ENCODE data around the gene WDR19.
A peak's percentile ranks its signal among the peaks of the same experiment; 100 is the strongest.
"Not testable (repeated sequence)": the region's sequence is repeated elsewhere in the genome, so short reads cannot be mapped to it uniquely, and the experiment has no call there.

Gene WDR19

DNA sequence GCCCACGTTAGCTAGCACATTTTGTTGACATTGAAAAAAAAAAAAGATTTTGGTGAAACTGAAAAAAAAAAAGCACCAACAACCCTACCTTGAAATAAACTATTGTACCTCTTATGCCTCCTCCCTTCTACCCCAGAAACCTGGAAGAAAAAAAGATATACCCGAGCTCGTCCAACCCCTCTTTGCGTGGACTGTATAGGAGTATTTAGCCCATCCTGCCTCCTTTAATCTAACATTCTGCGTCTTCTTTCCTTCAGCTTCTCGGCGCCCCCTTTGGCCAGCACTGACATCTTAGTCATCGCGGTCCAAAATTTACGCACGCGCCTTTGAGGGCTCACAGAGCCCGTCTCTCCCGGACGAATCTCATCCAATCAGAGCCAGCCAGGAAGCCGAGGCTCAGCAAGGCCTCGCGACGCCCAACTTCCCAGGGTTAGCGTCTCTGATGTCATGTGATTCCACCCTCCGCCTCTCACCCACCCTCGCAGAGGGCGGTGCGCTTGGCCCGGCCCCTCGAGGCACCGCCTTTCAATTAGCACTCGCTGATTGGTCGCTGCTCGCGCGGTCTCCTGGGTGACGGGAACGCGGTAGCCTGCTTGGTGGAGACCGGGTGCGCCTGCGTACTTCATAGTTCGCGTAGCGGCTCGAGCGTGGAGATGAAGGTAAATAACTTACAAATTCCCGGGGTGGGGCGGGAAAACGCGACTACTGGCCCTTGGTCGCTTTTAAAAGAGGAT, at the start of gene WDR19:
Gene WDR19, plus strand, starts transcription at position 625 of the 734 bp plus-strand sequence. Its CDS starts 29 bp downstream, at position 654.
- DNase-seq = peak; percentile 100

- DNase-seq = no peak
These were observed 48.7 kb upstream of the WDR19 start for GRCh38 chr4:39133623-39134022.

DNA sequence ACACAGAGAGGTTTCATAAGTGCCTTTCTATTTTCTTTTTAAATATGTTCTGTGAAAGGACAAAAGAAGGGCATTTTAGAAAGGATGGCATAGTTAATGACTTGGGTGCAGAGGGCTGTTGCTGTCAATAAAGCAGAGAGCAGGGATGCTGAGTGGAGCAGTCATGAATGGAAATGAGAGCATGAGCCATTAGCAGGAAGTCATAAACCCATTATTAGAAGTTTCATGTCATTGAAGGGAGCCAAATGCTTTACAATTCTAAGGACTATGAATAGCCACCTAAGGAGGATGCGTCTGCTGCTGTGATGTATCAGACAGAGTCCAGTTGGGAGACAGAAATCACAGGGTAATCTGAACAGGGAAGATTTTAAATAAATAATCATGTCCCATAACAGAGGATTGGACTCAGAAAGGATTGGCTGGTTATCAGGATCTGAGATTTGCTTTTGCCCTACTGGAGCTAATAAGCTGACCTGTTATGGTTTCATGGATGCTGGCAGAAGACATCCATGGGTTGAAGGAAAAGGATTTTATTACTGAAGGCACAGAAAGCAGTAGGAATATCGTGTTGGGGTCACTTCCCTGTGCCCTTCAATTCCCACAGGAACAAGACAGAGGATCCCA, 47.5 kb upstream of the WDR19 start:
- DNase-seq = no peak

- DNase-seq = not testable (repeated sequence)
These were observed 44.1 kb upstream of the WDR19 start for GRCh38 chr4:39138227-39138626.

DNA sequence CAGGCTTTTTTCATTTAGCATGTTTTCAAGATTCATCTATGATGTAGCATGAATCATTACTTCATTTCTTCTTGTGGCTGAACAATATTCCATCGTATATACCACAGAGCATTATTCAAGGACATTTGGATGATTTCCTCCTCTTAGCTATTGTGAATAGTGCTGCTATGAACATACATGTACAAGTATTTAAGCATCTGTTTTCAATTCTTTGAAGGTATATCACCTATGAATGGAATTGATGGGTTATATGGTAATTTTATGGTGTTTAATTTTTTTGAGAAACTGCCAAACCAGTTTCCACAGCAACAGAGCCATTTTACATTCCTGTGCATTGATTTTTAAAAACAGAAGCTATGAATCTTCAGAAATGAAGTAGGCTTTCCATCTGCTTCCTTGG, 36.1 kb upstream of the WDR19 start:
- DNase-seq = no peak

- no peak for DNase-seq
These were observed 28.3 kb upstream of the WDR19 start for GRCh38 chr4:39154009-39154408.

DNA sequence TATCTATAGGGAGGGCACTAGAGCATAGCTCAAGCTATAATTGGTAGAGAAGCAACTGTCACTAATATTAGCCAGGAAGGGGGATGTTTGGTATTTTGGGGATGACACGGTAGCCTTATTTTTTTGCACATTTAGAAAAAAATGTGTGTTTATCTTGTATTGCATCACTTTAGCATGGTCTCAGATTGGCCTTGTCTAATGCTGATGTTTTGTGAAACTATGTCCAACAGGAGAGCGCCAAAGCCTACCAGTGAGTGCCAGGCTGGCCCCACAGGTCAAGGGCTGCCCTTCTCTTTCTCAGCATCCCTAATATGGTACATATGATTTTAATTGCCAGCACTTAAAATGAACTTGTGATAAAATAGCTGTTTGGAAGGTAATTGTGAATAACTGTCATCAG, 24.8 kb upstream of the WDR19 start:
- no peak for DNase-seq

DNA sequence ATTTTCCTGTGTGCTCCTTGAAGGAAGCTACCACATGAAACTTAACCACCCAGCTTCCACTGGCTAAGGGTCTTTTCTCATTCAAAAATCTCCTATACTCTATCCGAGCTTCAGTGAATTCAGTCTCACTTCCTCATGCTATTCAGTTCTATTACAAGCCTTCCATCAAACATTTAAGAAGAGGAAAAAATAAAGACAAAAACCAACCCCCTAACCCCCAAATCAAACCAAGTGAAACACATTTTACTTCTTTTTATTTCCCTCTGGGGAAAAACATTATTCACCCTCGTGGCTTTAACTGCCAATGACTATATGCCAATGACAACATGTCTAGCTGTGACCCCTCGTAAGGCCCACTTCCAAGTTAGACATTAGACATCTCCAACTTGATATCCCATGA, 16.2 kb upstream of the WDR19 start:
- DNase-seq = no peak

DNA sequence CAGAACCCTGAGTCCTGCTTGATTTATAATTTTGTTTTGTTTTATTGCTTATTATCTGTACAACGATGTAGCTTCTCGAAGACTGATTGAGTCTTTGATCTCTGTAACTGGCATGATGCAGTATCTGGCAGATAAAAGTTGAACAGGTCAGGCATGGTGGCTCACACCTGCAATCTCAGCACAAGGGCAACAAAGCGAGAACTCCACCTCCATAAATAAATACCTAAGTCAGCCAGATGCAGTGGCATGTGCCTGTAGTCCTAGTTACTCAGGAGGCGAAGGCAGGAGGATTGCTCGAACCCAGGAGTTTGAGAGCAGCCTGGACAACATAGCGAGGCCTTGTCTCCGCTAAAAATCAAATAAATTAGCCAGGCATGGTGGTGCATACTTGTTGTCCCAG, 15.7 kb upstream of the WDR19 start:
- no peak for DNase-seq

DNA sequence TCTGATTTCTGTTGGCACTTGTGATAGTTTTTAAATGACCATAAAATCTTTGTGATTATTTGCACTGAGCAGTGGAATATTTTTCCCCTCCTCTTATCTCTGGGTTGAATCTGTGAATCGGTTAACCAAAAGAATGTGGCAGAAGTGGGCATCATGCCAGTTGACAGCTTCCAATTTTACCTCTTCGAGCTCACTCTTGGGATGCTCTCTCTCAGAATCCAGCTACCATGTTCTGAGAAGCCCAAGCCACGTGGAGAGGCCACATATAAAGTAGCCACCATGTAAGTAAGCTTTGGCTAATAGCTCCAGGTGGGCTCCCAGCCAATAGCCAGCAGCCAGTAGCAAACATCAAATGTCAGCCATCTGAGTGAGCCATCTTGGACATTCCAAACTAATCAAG, 12.9 kb upstream of the WDR19 start:
- DNase-seq = peak; percentile 51

- DNase-seq = peak; percentile 60
These were observed 12.0 kb upstream of the WDR19 start for GRCh38 chr4:39170301-39170700.

GRCh38 chr4:39178706-39179105, 3.6 kb upstream of the WDR19 start:
- peak; percentile 37 for DNase-seq

DNA sequence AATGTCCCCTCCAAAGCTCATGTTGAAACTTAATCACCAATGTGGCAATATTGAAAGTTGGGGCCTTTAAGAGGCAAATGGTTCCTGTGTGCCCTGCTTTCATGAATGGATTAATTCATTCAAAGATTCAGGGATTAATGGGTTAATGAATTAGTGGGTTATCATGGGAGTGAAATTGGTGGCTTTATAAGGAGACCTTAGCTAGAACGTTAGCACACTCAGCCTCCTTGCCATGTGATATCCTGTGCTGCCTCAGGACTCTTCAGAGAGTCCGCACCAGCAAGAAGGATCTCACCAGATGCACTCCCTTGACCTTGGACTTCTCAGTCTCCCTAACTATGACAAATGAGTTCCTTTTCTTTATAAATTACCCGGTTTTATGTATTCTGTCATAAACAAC, 2.6 kb upstream of the WDR19 start:
- no peak for DNase-seq

DNA sequence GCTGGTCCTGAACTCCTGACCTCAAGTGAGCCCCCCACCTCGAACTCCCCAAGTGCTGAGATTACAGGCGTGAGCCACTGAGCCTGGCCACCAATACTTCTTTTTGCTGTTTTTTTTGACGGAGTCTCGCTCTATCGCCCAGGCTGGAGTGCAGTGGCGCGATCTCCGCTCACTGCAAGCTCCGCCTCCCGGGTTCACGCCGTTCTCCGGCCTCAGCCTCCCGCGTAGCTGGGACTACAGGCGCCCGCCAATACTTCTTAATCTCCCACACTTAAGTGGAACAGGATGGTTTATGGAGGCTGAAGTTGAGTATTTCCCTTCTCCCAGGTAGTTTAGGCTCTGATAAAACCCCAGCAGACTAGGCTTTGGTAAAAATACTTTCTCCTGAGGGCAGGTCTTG, 1.7 kb upstream of the WDR19 start:
- DNase-seq = not testable (repeated sequence)

GRCh38 chr4:39181520-39181904, 817 bp upstream of the WDR19 start:
- peak; percentile 9 for DNase-seq

DNA sequence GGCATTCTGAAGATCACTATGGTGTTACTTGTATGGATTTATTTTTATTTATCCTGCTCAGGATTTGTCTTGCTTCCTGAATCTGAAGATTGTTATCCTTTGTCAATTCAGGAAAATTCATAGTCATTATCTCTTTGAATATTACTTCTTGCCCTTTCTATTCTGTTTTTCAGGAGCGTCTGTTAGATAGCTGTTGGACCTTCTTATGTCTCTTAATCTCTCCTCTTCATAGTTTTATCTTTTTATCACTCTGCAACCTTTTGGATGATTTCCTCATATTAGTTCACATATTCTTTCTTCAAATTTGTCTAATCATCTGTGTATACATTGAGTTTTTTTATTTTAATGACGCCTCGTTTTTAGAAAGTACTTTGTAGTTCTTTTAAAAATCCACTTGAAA, 19.6 kb downstream of the WDR19 start:
- DNase-seq = no peak

- no peak for DNase-seq
These were observed 22.2 kb downstream of the WDR19 start for GRCh38 chr4:39204543-39204942.

GRCh38 chr4:39205000-39205399, 22.7 kb downstream of the WDR19 start:
- peak; percentile 9 for DNase-seq

- DNase-seq = no peak
These were observed 23.1 kb downstream of the WDR19 start for GRCh38 chr4:39205476-39205875.

DNA sequence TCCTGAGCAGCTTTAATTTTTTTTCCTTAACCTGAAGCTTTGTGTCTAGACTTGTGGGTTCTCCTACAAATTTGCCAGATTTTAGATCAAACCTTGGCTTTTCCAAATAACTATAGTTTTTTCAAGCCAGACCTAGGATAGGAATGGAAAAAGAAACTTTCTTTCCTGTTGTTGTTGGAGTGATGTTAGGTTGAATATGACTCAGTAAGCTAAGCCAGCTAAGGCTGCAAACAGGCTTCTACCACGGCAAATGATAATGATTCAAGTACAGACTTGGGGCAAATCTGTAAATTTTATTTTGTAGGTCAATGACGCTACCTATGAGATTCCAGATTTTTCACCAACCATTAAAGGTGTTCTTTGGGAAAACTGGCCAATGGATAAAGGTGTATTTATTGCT, 45.6 kb downstream of the WDR19 start:
- no peak for DNase-seq

DNA sequence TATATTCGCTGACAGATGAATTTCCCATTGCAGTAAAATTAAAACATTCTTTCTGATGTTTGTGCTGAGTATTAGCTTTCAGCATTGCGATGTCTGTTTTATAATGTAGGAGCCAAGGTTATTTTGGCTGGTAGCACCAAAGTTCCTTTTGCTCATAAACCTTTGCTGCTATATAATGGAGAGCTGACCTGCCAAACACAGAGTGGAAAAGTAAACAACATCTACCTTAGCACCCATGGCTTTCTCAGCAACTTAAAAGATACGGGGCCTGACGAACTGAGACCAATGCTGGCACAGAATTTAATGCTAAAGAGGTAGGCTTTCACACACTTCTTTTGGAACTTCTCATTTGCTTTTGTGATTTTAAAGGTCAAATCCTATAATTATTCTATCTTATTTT, 46.0 kb downstream of the WDR19 start:
- DNase-seq = no peak

DNA sequence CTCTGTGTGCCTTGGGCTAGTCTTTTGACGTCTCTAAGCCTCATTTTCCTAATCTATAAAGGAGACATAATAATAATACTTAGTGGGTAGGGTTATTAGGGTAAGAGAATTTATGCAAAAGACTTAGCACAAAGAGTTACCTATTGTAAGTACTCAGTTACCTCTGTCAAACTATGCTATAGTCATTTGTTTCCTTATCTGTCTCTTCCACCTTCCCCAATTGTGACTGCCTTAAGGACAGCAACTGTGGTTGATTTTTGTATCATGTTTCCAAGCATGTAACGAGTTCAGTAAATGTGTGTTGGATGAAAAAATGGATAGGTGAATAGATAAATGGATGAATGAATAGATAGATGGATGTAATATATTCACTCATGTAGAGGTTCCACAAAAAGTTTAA, 48.1 kb downstream of the WDR19 start:
- peak; percentile 7 for DNase-seq

DNA sequence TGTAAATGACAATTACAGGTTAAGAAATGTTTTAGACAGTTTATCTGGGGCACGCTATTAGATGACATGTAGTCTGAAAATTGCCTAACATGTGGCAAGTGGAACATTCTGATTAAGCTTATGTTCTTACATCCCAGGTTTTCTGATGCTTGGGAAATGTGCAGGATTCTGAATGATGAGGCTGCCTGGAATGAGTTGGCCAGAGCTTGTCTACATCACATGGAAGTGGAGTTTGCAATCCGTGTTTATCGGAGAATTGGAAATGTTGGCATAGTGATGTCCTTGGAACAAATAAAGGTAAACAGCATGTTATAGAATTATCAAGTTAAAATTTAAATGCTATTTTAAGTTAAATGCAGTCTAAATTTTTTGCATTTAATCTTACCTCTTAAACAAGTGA, 49.3 kb downstream of the WDR19 start:
- no peak for DNase-seq

GRCh38 chr4:39232100-39232499, 49.8 kb downstream of the WDR19 start:
- DNase-seq = no peak

GRCh38 chr4:39233114-39233513, 50.8 kb downstream of the WDR19 start:
- DNase-seq = no peak

Measured in hematopoietic multipotent progenitor cell treated with erythropoietin and hydrocortisone succinate and interleukin-3 and kit ligand, for 4 days (in vitro differentiated cells).